NCI-H128 (cell line): Measurements from ENCODE around the gene PTPRO.

Experiments
- DNase-seq: peaks from one replicate; lab custom pipeline; 2025; ENCODE audit not compliant: unreplicated experiment; lab: John Stamatoyannopoulos, UW

Gene PTPRO

GRCh38 chr12:15346488-15346887 is 24.2 kb downstream of the PTPRO start:
- no peak for DNase-seq

DNA sequence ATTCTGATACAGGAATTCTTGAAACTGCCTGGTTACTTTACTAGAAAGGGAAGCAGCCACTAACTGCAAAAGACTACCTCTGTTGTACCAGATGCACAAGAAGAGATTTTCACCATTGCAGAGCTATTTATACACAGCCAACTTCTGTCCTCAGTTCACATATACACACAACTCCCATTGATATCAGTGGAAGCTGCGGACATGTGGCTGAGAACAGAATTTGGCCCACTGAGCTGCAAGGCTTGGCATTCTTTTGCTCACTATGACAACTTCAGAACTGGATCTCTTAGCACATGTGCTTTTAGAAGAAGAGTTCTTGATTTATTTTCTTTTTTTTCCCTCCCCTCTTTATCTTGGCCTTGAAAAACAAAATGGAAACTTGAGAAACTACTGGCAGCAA is 28.3 kb downstream of the PTPRO start:
- DNase-seq, result no peak

DNA sequence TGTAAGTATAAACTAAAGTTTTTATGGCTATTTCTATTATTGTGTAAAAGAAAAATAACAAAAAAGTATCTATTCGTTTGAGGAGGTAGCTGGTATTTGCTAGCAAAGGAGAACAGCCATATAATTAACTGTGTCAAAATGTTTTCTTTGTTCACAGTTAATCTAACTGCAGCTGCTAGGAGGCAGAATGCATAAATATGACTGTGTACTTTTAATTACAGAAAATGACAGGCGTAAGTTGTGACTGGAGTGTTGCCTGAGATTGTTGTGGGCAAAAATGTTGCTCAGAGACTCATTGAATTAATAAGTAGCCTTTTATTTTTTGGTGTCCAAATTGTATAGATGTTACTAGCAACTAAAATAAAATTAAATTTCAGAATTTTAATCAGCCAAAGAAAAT is 33.5 kb downstream of the PTPRO start:
- DNase-seq, result no peak

DNA sequence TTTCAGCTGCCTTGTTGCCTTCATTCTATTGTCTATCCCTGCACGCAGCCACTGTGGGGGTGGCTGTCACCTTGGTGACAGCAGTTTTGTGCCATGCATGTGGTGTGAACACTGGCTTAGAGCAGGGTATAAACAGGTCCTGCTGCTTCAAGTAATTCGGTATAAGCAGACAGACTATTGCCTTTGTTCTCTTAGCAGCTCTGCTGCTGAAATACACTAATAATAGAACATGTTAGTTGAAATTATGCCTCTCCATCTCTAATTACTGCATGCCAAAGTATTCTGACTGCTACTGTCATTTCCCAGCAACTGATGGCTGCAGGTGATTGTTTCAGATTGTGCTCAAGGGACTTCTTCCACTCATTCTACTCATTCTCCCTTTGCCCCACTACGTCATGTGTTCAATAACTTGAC is 34.6 kb downstream of the PTPRO start:
- peak; percentile 90 for DNase-seq

DNA sequence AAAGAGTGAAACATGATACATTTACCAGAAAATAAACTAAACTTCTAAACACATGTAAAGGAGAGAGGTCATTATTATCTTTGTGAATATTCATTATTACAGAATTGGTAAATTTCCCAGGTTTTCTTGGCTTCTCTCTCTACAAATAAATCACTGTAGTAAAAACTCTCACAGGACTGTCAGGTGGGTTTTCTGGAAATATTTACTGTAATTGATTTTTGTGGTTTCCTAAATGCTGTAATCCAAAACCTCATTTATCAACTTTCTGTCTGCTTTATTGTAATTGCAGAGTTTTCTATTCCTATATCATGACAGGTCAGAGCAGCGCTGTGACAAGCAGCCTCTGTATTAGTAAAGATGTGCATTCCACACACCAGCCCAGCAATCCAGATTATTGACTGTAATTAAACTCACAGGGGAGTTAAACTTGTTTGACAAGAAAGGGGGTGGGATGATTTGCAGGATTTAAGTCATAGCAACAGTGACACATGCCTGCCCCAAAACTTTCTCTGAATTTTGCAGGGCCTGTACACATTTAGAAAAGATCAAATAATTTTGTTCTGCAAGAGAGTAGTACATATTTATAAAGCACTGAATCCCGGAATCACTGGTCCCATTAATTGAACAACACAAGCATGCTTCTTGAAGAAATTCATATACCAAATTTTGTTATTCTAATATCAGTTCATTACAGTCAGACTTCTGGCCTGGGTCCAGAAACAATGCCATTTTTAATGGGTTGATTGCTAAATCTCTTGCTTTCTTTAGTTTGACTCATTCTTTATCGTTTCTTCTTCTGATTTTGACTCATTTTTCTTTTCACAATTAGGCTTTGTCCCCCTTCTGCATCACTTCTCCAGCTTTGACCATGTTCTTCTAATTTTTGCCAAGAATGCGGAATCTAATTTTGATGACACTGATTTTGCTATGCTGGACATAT is 42.2 kb downstream of the PTPRO start:
- no peak for DNase-seq

DNA sequence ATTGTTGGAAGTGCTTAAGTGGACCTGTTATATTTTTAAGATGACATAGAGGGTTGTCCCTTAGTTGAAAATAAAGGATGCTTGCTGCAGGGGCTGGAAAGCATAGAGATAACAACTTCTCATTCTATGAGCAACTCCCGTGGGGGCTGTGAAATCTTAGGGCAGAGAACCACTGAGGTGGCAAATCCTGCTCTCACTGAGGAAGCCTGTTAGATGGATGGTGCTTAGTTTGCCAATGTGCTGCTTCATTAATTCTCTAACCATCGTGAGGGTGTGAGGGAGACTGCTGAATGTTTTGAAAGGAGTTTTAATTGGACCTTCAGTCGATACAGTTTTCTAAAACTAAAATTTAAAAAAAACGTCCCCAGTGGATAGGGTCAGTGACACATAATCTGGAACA is 46.5 kb downstream of the PTPRO start:
- DNase-seq, result no peak

- no peak for DNase-seq
Measured at GRCh38 chr12:15372352-15372751, 50.0 kb downstream of the PTPRO start.

DNA sequence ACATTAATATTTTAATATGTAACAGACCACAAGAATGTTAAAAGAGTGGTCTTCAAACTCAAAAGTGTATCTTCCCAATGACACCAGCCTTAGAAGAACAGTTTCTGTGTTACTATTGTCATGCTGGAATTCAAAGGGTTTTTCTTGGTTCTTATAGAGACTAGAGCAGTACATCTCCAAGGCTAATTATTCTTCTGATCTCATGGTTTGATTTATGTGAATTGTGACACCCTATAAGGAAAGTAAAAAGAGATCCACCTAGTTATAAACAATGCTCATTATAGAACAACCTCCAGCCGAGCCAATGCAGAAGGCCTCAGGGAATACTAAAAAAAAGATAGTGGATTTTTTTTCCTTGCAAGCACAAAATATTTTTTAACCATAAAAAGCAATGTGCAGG is 65.5 kb downstream of the PTPRO start:
- no peak for DNase-seq

DNA sequence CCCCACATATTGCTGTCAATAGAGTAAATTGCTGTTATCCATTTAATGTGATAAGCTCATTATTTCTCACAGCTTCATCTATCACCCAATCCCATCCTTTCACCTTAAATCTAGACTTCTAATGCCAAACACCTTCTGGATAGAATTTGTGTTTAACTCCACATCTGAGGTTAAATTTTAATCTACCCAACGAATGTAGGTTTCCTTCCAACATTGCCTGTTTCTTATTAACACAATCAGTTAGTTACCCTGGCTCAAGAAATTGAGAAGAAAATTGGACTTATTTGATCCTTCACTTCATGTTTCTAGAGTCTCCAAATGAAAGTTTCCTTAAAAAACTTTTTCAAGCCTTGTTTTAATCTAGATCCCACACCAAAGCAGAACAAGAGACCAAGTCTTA is 67.3 kb downstream of the PTPRO start:
- no peak for DNase-seq

GRCh38 chr12:15393037-15393436 is 70.7 kb downstream of the PTPRO start:
- no peak for DNase-seq

DNA sequence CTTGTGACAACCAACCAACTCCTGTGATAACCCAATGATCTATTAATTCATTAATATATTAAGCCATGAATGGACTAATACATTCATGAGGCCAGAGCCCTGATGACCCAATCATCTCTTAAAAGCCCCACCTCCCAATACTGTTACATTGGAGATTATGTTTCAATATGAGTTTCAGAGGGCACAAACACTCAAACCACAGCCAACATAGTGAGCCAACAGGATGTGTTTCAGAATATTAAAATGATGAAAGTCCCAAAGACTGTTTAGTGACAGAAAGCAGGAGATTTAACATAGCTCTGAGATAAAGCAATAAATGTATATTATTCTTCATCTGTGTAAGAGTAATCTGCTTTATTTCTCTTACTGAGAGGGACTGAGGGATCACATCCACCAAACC is 71.7 kb downstream of the PTPRO start:
- no peak for DNase-seq

DNA sequence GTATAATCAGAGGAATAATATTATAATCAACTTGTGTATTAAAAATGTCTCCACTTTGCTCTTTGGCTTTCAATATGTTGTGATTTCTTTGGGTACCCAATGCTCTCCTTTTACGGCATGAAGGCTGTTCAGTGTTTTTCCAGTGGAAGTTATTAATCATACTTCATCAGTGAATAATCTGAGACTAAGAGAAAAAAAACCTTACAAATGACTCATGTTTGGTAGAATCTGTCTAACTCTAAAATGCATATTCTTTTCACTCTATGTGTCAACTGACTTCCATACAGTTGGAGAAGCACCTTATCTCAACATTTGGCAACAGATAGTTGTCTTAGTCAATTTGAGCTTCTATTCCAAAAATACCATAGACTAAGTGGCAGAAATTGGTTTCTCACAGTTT is 82.2 kb downstream of the PTPRO start:
- DNase-seq, result no peak

DNA sequence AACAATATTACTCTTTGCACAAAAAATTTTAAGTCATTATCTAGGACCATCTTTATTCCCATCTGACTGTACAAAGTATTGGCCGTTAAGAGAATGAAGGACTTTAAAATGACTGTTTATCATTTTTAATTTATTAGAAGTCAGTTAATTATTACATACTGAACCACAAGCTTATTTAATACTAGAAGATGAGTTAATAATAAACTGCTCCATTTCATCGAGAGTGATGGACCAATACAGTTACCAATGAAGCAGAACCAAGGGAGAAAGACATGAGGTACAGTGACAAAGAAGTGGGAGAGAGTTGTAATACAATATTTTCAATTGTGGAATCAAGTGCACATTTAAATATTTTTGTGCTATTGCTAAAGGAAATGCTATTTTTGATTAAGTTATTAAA is 83.3 kb downstream of the PTPRO start:
- DNase-seq, result no peak

- no peak for DNase-seq
Measured at GRCh38 chr12:15407025-15407424, 84.7 kb downstream of the PTPRO start.

GRCh38 chr12:15411842-15412241 is 89.5 kb downstream of the PTPRO start:
- no peak for DNase-seq

DNA sequence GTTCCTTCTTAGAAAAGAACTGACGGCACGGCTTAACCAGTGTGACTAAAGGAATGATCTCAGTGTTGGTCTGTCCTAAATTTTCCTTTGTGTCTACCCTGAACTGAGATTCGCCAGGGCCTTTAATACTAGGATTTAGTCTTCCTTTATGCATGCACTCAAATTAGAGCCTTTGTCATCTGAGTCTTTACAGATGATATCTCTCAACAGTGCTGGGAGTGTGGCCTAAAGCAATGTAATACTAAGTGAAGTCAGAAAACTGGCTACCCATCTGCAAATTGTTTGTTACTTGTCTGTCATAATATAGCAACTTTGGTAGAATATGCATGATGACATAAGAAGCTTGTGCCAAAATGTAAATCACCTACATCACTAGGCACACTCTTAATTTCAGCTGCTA is 95.4 kb downstream of the PTPRO start:
- no peak for DNase-seq

DNA sequence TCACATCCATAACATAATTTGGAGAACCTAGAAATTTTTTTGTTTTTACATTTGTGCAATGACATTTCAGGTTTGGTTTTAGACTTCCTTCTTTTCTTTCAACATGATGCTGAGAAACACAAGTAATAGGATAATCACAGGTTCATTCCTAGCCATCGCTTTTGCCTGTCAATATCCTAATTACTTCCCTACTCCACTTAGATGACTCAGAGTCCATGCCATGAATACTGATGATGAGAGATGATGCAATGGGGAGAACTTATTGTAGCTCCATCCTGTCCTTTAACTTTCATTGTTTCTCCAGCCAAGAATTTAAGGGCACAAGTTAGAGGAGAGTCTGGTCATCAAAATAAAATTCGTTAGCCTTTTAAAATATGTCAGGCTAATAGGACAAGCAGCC is 101.3 kb downstream of the PTPRO start:
- no peak for DNase-seq

DNA sequence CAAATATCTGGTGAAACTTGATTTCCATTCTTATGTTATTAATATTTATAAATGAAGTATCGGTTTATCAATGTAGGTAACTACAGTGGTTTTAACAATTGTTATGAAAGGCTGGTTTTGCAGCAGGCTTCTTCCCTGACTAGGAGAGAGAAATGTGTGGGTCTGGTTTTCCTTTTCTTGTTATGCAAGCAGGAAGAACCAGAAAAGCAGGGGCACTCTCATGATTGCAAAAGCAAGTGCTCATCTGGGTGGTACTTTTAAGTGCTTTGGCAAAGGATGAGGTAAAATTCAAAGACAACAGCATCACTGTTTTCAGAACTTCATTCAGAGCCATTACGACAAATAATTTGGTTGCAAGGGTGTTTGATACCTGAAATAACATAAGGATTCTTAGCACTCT is 105.6 kb downstream of the PTPRO start:
- no peak for DNase-seq

GRCh38 chr12:15428632-15429031 is 106.3 kb downstream of the PTPRO start:
- DNase-seq, result no peak

DNA sequence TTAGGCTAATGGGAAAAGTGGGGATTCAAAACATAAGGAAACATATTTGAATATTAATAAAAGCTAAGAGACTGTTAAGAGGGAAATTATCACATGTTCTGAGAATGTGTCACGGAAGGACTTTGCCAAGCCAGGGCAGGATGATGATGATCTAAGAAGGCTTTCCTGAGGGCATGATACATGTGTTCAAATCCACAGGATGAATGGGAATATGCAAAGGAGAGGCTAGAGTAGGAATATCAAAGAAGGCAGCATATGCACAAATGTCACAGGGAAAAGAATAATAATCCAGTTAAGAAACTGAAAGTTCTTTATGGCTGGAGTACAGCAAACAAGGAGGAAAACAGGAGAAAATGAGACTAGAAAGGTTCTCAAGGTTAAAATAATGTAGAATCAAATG is 107.0 kb downstream of the PTPRO start:
- DNase-seq, result no peak

GRCh38 chr12:15435597-15435996 is 113.3 kb downstream of the PTPRO start:
- DNase-seq, result no peak

DNA sequence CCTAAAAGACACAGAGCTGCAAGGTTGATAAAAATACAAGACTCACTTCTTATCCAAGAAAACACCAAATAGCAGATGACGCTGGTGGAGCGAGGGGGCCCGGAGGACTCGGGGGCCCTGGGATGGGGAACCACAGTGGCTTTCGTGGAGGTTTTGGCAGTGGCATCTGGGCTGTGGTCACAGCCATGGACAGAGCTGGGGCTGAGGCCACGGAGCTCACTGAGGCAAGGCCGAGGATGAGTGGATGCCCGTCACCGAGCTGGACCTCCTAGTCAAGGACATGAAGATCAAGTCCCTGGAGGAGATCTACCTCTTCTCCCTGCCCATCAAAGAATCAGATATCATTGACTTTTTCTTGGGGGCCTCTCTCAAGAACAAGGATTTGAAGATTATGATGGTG is 117.2 kb downstream of the PTPRO start:
- no peak for DNase-seq

DNA sequence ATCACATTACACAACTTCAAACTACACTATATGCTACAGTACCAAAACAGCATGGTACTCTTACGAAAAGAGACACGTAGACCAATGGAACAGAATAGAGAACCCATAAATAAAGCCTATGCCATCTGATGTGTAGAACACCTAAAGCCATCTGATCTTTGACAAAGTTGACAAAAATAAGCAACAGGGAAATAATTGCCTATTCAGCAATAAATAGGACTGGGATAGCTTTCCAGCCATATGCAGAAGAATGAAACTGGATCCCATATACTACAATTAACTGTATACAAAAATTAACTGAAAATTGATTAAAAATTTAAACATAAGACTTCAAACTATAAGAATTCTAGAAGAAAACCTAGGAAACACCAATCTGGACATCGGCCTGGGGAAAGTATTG is 120.7 kb downstream of the PTPRO start:
- DNase-seq, result no peak
